ENCODE results near the gene KLHDC7B.

GRCh38 chr22:50532824-50533796 lies 12.6 kb upstream of the KLHDC7B start:
- TF ChIP-seq REST (IDR thresholded peaks at IDR 0.05; ENCODE audit: insufficient replicate concordance, low read depth), result no peak
- no peak for TF ChIP-seq POLR2AphosphoS5 (IDR thresholded peaks at IDR 0.05; ENCODE audit: low read depth)
- TF ChIP-seq CTCF (IDR thresholded peaks at IDR 0.05; ENCODE audit: insufficient read depth, low read length), result no peak

Data from HL-60 (cell line).